Transverse colon (tissue), 4 donors: Measurements from ENCODE around the gene TRPM3.

ENCODE experiments used
- EP300 ChIP-seq: sonication (generic); formaldehyde crosslinking; IDR thresholded peaks from one replicate; pipeline ENCODE4 v1.6.1; 2017; ENCODE audit warnings: antibody characterized with exemption, low read depth
- POLR2A ChIP-seq: fragments of 450-650 bp; IDR thresholded peaks from one replicate; pipeline ENCODE4 v1.6.1; 2016; ENCODE audit warnings: antibody characterized with exemption, mild to moderate bottlenecking, moderate library complexity
- POLR2AphosphoS5 ChIP-seq, 3 donors: sonication (generic); formaldehyde crosslinking; IDR thresholded peaks; one replicate each; pipeline ENCODE4 v1.6.1; 2016; ENCODE audit warnings: antibody characterized with exemption in 3 of 3
- TF ChIP-seq, protein P1 (sequence below), 5 experiments: fragments of 200-600 bp in 3 of 5; fragments of 450-650 bp in 2 of 5; sonication (generic) in 3 of 5; IDR thresholded peaks; 1 replicate in 2 of 5; 2 replicates in 3 of 5; pipeline ENCODE4 v1.5.1; 2016 to 2017; ENCODE audit warnings: antibody characterized with exemption in 5 of 5, inconsistent platforms in 3 of 5, mild to moderate bottlenecking in 2 of 5, moderate library complexity in 1 of 5

DNA sequence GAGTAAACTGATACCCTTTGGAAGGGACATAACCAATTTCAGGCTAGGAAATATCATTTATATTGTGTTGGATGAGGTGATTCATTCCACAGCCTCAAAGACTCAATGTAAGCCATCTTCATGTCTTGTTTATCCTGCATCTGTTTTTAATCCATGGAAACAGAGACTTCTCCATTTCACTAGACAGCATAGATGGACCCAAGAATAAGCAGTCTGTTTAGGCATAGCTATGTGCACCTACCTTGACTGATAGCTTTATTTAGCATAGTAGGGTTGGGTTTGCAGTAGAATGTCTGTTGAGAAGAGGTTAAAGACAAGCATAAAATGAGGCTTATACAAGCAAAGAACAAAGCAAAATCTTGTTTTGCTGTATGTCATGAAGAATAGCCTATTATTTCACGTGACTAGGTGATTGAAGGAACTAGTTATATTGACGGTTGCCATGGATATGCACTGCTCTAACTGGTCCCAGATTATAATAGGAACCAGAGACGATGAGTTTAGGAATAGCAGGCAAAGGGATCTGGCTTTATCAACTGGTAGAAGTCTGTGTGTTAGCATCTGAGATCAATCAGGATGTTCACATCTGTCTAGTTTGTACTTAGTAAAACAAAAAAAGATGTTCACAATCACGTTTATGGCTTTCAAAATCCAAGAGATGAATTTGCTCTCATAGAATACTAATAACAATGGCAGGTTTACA lies 552.2 kb downstream of the TRPM3 start:
- TF ChIP-seq, protein P1, sequence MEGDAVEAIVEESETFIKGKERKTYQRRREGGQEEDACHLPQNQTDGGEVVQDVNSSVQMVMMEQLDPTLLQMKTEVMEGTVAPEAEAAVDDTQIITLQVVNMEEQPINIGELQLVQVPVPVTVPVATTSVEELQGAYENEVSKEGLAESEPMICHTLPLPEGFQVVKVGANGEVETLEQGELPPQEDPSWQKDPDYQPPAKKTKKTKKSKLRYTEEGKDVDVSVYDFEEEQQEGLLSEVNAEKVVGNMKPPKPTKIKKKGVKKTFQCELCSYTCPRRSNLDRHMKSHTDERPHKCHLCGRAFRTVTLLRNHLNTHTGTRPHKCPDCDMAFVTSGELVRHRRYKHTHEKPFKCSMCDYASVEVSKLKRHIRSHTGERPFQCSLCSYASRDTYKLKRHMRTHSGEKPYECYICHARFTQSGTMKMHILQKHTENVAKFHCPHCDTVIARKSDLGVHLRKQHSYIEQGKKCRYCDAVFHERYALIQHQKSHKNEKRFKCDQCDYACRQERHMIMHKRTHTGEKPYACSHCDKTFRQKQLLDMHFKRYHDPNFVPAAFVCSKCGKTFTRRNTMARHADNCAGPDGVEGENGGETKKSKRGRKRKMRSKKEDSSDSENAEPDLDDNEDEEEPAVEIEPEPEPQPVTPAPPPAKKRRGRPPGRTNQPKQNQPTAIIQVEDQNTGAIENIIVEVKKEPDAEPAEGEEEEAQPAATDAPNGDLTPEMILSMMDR (IDR thresholded peaks at IDR 0.05) = no peak
- TF ChIP-seq EP300 = no peak
- no peak for TF ChIP-seq POLR2AphosphoS5 (IDR thresholded peaks at IDR 0.05)
- no peak for TF ChIP-seq POLR2A
